SK-MEL-5 (cell line): ENCODE measurements around the gene AKNA. TPM values are rescaled to one million over a fixed set of nuclear protein-coding genes. Genes with fewer than 3 reads are reported as not detected.

Source experiments
- DNase-seq: peaks from one replicate; pipeline ENCODE4 v3.0.0-alpha.2; 2016; ENCODE audit warnings: low read depth, low spot score
- in situ Hi-C: cut with HindIII; loops from 2 replicates; pipeline ENCODE4 v1.10.0; 2016; ENCODE audit warnings: low sequenced_read_pairs, high pct_unique_total_duplicates, low pct_unique_long_range_greater_than_20kb
- polyA plus RNA-seq, 2 experiments: library from polyadenylated mRNA; depleted of rRNA; stranded (reverse); fragments of >200 nt; gene quantifications; 2 replicates each; pipeline ENCODE4 v1.2.3, GENCODE V29; 2015
- total RNA-seq: library from RNA; depleted of rRNA; stranded (reverse); fragments of >200 nt; shearing (Covaris generic); gene quantifications from 2 replicates; pipeline ENCODE4 v1.2.3, GENCODE V29; 2014; rRNA removed

The AKNA gene, protein sequence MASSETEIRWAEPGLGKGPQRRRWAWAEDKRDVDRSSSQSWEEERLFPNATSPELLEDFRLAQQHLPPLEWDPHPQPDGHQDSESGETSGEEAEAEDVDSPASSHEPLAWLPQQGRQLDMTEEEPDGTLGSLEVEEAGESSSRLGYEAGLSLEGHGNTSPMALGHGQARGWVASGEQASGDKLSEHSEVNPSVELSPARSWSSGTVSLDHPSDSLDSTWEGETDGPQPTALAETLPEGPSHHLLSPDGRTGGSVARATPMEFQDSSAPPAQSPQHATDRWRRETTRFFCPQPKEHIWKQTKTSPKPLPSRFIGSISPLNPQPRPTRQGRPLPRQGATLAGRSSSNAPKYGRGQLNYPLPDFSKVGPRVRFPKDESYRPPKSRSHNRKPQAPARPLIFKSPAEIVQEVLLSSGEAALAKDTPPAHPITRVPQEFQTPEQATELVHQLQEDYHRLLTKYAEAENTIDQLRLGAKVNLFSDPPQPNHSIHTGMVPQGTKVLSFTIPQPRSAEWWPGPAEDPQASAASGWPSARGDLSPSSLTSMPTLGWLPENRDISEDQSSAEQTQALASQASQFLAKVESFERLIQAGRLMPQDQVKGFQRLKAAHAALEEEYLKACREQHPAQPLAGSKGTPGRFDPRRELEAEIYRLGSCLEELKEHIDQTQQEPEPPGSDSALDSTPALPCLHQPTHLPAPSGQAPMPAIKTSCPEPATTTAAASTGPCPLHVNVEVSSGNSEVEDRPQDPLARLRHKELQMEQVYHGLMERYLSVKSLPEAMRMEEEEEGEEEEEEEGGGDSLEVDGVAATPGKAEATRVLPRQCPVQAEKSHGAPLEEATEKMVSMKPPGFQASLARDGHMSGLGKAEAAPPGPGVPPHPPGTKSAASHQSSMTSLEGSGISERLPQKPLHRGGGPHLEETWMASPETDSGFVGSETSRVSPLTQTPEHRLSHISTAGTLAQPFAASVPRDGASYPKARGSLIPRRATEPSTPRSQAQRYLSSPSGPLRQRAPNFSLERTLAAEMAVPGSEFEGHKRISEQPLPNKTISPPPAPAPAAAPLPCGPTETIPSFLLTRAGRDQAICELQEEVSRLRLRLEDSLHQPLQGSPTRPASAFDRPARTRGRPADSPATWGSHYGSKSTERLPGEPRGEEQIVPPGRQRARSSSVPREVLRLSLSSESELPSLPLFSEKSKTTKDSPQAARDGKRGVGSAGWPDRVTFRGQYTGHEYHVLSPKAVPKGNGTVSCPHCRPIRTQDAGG (N-terminal part only)
- 5.5 and 6.0 TPM in 2 replicates for total RNA-seq
- 24.1 and 27.8 TPM in 2 replicates for polyA plus RNA-seq (2015; cell fraction: cytosol; rRNA removed)
- polyA plus RNA-seq (2015; cell fraction: nucleus; rRNA removed) = 22.0 and 33.7 TPM in 2 replicates

DNA sequence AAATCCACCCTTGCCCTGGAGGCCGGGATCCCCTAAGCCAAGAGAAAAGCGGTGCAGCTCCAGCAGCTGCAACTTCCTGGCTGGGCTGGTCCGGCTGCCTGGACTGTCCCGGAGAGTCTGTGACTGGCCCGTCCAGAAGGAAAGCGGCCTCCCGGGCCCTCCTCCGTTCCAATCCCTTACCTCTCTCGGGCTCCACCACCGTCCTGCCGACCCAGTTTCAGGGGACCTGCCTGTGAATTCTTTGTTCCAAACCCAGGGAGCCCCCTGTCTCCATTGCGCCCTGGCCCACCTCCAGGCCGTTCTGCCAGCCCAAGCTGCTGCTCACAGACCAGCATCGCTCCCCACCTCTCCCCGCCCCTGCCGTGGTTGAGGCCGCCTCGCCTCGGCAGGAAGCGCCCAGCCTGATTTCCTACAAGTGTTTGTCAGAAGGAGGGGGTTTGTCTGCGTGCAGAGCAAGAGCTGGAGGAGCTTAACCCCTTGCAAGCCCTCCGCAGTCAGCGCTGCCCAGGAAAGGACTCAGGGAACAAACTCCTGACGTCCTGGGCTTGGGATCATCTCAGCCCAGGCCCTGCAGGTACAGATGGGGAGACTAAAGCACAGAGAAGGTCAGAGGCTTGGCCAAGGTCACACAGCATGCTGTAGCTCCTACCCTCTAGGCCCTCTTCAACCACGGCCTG is at the start of gene AKNA:
TSS of gene AKNA (minus strand) at position 303 of the 677 bp plus-strand sequence. CDS start 6,649 bp downstream, outside the sequence.
- in situ Hi-C loops = no loop called here
- no peak for DNase-seq

DNA sequence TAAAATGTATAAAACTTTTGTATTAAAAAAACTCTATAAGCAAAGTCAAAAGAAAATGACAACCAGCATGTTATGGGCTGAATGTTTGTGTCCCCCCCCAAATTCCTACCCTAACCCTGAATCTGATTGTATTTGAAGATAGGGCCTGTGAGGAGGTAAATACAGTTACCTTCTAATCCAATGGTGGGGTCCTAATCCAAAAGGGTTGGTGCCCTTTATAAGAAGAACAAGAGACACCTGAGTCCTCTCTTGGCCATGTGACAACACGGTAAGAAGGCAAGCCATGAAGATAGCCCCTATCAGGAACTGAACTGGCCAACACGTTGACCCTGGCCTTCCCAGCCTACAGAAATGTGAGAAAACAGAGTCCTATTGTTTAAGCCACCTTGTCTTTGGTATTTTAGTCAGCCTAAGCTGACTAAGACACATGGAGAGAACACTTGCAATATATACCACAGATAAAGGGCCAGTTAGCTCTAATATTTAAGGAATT is 49.7 kb upstream of the AKNA start:
- DNase-seq = peak; percentile 38

DNA sequence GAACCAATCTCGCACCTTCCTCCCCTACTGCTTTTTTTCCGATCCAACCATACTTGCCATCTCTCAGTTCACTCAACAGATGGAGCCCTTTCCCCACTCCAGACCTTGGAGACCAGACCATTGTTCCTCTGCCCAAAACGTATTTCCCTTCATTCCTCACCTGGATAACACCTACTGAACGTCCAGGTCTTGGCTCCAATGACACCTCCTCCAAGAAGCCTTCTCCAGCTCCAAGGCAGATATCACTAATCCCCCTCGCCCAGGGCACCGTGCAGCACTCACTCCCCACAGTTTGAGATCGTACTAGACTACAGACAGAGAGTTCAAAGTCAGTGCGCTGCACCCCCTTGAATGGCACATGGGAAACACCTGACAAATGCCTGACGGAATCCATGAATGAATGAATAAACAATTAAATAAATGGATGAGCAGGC is 47.1 kb upstream of the AKNA start:
- in situ Hi-C loops = no loop called here

More for the DNA sequence above, 49.7 kb upstream of the AKNA start:
- in situ Hi-C loops = no loop called here

GRCh38 chr9:114433720-114434255 is 46.0 kb upstream of the AKNA start:
- no peak for DNase-seq
- in situ Hi-C loops = no loop called here

More for the DNA sequence above, 47.1 kb upstream of the AKNA start:
- peak; percentile 77 for DNase-seq

GRCh38 chr9:114433086-114433485 is 45.3 kb upstream of the AKNA start:
- DNase-seq = no peak
- in situ Hi-C loops = no loop called here

DNA sequence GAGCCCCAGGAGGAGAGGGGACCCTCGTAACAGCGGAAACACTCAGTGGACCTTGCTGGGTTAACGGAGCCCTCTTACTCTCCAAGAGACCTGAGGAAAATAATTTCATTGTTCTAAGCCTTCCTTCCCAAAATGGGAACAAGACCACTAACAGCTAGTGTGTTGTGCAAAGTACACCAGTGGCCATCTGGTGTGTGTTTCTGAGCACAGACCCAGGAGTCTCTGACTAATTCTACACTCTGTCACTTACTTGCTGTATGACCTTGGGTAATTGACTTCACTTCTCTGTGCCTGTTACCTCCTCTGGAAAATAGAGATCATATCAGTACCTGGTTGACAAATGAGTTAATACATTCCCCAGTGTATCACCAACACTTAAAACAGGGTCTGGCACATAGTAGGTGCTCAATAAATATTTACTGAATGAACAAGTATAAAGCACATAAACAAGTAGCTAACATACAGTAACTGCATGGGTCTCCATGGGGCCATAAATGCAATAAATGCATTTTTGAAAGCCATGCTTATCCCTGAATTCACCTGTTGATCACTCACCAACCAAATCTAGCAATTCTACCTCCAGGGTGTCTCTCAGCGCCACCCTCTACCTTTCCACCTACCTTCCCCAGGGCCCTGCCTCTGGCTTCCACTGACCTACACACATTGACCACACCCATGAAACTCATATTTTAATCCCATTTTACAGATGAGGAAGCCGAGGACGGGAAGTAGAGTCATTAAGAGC is 44.7 kb upstream of the AKNA start:
- DNase-seq = no peak
- in situ Hi-C loops = no loop called here

DNA sequence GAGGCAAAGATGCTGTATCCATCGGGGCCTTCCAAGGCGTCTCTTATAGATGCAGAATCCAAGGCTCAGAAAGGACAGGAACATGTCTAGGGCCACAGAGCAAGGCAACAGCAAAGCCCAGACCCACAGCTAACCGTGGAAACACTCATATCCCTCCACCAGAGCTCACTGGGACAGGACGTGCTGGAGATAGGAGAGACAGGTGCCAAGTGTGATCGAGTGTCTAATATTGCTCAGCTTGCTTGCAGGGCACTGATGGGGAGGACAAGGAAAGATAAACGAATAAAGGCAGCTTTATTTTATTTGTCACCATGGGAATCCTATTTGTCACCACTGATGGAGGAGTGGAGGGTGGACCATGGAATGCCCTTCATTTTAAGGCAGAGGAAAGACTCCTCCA is 44.0 kb upstream of the AKNA start:
- DNase-seq = no peak
- in situ Hi-C loops = no loop called here

DNA sequence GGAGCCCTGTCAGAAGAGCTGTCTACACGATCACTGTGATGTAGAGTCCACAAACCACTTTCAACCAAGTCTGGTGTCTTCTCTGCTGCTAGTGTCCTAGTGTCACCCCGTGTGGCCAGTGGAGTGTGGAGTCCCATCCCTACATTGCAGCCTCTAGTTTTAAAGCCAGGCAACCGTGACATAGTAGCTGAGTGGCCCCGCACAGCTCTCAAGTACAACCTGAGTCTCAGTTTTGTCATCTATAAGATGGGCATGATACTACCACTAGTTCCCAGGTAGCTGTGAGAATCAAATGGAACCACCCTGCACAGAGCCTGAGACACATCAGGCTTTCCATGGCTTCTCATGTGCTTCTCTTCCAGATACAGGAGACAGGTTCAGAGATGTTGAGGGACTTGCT is 43.2 kb upstream of the AKNA start:
- in situ Hi-C loops = no loop called here
- no peak for DNase-seq

DNA sequence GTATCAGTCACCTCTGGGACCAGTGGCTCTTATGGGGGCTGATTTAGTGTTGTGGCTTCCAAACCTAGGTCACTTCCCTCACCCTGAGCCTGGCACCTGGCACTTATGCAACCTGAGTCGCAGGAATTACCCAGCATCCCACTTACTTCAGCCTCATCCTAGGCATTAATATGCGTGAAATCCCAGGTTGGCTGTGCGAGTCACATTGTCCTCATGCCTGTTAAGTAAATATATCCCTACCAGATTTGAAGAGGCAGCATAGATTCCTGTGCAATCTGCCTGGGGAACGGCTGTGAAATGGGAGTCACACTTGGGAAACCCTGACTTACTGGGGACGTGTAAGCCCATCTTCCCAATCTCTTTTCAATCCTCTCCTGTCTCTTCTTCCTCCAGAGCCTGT is 42.7 kb upstream of the AKNA start:
- DNase-seq = no peak

GRCh38 chr9:114429488-114429887 is 41.7 kb upstream of the AKNA start:
- in situ Hi-C loops = no loop called here
- no peak for DNase-seq

More for the DNA sequence above, 42.7 kb upstream of the AKNA start:
- in situ Hi-C loops = no loop called here

GRCh38 chr9:114428466-114428865 is 40.7 kb upstream of the AKNA start:
- in situ Hi-C loops = no loop called here
- no peak for DNase-seq

GRCh38 chr9:114427644-114428043 is 39.9 kb upstream of the AKNA start:
- DNase-seq = no peak
- in situ Hi-C loops = no loop called here

- in situ Hi-C loops = no loop called here
- DNase-seq = no peak
Observed at GRCh38 chr9:114426046-114426948, 38.5 kb upstream of the AKNA start.

DNA sequence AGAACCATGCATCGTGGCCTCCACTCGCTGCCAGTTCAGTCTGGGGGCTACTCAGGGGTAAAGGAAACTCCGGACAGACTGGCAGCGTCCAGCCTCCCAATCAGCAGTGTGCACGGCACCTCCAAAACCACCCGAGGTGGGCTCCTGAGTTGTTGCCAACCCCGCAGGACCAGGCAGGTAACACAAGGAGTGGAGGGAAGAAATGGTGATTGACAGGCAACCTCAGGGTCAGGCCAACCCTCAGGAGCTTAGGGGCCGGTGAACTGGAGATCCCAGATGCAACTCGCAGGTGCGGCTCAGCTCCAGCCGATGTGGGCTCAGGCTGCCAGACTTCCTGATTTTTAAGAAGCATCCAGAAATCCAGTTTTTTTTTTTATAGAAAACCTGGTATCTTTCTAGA is 37.3 kb upstream of the AKNA start:
- DNase-seq = no peak
- in situ Hi-C loops = no loop called here

- in situ Hi-C loops = no loop called here
- DNase-seq = no peak
Observed at GRCh38 chr9:114424126-114424525, 36.3 kb upstream of the AKNA start.
